Kidney epithelial cell (primary cell): ENCODE measurements around the gene TBXAS1. TPM values are rescaled to one million over a fixed set of nuclear protein-coding genes. Genes with fewer than 3 reads are reported as not detected.

Experiments used
- DNase-seq: peaks from one replicate; pipeline ENCODE4 v3.0.0-alpha.2; 2010; ENCODE audit warnings: low read depth
- H3K27me3 ChIP-seq: 2 replicates; pipeline ENCODE4 v1.6.0; 2011; ENCODE audit warnings: low read length; ENCODE audit not compliant: control insufficient read depth, insufficient read depth
- H3K36me3 ChIP-seq: 2 replicates; pipeline ENCODE4 v1.5.1; 2011; ENCODE audit warnings: low read length; ENCODE audit not compliant: control insufficient read depth, insufficient read depth
- H3K4me3 ChIP-seq: 2 replicates; pipeline ENCODE4 v1.5.1; 2011; ENCODE audit warnings: low read depth, mild to moderate bottlenecking, control low read depth, low read length
- total RNA-seq: library from RNA; depleted of rRNA; stranded (reverse); fragments of >200 nt; gene quantifications from 2 replicates; pipeline ENCODE4 v1.2.3, GENCODE V29; 2015
- TF ChIP-seq, protein P1 (sequence below): IDR thresholded peaks from 2 replicates; pipeline ENCODE4 v1.5.1; 2011; ENCODE audit warnings: mild to moderate bottlenecking, moderate library complexity, low read length, control low read depth, inconsistent platforms; ENCODE audit not compliant: insufficient read depth, poor library complexity, severe bottlenecking

Gene TBXAS1
- total RNA-seq, 1 donor from 2014 or later = 7.8 TPM

DNA sequence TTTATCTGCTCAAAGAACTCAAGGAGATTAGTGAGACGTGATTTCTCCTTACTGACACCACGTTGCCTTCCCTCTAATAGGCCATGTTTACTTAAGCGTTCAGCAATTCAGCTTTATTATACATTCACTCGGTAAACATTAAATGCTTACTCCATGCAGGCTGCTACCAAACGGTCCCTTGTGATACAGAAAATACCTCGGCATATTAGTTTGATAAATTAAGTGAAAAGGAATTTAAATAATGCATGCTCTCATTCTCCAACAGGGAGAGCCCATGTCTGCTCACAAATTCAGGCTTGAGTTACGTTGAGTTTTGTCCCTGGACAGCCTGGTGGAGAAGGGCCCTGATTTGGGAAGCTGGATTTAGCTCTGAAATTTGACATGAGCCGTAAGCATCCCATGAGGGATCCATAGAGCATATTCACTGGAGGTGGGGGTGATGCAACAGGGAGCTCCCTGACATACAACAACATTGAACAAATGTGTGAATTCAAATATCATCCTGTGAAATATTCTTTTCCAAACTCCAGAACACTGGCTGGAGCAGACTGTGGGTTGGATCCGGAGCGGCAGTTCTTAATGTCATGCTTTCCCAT is 86.3 kb downstream of the TBXAS1 start:
- no peak for DNase-seq
- TF ChIP-seq, protein P1, sequence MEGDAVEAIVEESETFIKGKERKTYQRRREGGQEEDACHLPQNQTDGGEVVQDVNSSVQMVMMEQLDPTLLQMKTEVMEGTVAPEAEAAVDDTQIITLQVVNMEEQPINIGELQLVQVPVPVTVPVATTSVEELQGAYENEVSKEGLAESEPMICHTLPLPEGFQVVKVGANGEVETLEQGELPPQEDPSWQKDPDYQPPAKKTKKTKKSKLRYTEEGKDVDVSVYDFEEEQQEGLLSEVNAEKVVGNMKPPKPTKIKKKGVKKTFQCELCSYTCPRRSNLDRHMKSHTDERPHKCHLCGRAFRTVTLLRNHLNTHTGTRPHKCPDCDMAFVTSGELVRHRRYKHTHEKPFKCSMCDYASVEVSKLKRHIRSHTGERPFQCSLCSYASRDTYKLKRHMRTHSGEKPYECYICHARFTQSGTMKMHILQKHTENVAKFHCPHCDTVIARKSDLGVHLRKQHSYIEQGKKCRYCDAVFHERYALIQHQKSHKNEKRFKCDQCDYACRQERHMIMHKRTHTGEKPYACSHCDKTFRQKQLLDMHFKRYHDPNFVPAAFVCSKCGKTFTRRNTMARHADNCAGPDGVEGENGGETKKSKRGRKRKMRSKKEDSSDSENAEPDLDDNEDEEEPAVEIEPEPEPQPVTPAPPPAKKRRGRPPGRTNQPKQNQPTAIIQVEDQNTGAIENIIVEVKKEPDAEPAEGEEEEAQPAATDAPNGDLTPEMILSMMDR = no peak
- Histone ChIP-seq H3K4me3 (no peak overlapping the region), H3K36me3 (no peaks in the 10 kb centered on the region), H3K27me3 (no peaks in the 10 kb centered on the region)

DNA sequence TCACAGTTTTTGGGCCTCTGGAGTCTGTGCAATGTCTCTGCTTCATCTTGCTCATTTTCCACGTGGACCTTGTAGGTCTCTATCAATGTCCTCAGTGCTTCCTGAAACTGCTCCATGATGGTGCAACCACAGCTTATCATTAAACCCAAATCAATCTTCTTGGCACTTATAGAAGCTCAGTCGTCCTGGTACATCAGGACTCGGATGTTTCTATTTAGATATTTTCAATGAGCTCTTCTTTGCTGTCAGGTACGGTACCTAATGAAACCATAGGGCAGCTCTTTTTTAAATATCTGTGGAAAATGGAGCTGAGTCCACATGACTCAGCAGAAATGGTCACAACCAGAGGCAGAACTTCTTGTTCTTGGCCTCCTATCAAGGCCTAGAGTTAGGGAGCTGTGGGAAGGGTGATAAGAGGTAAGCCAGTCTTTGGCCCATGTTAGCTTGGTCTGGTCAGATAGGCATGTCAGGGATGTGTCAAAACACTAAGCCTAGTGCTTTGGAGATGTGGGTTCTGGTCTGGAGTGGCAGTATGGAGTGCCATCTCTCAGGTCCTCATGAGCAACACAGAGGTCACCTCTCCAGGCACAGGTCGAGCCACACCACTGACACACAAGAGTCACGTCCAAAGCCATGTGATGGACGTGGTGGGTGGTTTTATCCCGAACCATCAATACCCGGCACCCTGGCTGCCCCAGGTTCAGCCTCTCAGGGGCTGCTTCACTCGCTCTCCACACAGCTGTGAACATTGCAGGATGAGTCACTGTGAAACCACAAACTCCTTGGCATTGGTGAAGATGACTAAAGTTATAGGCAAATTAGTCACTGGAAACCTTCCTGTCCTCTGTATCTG is 87.0 kb downstream of the TBXAS1 start:
- H3K36me3 ChIP-seq = no peaks in the 10 kb centered on the region
- H3K27me3 ChIP-seq = no peaks in the 10 kb centered on the region
- TF ChIP-seq, protein P1 = no peak
- DNase-seq = peak; percentile 97
- no peak overlapping the region for H3K4me3 ChIP-seq

DNA sequence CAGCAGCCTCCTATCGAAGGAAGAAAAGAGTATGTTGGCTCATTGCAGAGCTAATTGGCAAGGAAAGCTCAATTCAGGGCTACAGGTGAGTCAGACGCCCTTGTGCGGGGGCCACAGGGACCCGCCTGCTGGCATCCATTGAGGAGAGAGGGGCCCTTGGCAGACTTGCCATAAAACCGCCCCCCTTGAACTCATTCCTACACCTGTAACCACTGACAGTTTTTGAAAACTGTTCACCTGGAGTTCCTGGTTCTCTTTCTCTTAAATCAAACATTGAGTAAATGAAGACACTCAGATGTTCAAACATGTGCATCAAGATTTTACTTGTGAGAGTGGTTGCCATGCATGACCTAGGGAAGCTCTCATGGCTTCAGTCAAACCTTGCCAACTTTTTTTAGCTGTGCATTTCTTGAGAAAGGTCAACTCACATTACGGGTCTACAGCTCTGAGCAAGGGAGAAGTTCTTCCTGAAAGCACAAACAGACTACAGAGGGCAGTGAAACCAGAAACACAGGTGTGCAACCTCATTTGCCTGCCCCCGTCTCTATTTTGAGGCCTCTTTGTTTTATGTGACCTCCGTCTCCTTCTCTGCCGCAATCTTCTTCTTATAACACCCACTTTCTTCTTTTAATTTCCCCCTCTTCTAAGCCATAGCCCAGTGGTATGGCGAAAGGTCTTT is 87.8 kb downstream of the TBXAS1 start:
- Histone ChIP-seq H3K36me3 (no peaks in the 10 kb centered on the region), H3K27me3 (no peaks in the 10 kb centered on the region), H3K4me3 (no peak overlapping the region)
- TF ChIP-seq, protein P1 = no peak
- no peak for DNase-seq

DNA sequence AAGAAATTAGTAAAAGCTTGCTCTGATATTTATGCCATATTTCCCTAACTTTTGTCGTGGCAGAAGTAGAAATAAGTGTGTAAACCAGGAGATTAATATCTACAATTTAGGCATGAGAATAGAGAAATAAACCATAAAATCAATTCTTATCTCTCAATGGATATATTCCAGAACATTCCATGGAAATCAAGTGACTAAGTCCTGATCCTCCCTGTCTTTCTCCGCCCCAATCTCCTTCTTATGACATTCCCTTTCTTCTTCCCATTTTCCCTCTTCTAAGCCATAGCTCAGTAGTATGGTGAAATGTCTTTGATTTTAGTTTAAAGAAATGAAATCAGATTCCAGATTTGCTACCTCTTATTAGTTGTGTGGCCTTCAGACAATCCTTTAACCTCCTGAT is 88.8 kb downstream of the TBXAS1 start:
- TF ChIP-seq, protein P1 = no peak
- Histone ChIP-seq H3K4me3 (no peak overlapping the region), H3K27me3 (no peaks in the 10 kb centered on the region), H3K36me3 (no peaks in the 10 kb centered on the region)
- DNase-seq = no peak

DNA sequence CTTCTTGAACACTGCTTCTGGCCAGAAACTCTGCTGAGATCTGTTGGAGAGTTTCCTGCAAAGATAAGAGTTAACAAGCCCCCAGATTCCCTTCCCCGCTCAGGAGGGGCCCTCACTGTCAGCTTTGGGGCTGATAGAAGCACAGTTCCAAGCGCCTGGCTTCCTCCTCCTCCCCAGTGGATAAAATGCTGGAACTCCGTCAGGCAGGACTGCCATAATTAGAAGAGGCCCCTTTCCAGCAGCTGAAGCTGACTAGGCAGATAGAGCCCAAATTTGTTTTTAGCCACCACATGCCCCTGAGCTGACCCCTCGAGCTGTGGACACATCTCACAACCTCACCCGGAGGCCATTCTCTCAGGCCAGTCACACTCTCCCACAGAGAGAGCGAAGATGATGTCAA is 89.4 kb downstream of the TBXAS1 start:
- Histone ChIP-seq H3K4me3 (no peak overlapping the region), H3K36me3 (no peaks in the 10 kb centered on the region), H3K27me3 (no peaks in the 10 kb centered on the region)
- TF ChIP-seq, protein P1 = no peak
- DNase-seq = no peak
